Ovary (tissue), 9 donors: ENCODE data around the gene SAMM50. TPM values are rescaled to one million over a fixed set of nuclear protein-coding genes. Genes with fewer than 3 reads are reported as not detected.

Source experiments
- DNase-seq, 5 donors: peaks; one replicate each; pipeline ENCODE4 v3.0.0-alpha.2; 2019 to 2020
- H3K27ac ChIP-seq, 2 donors: fragments of 200-600 bp; one replicate each; pipeline versions ENCODE4 v1.5.1 to v1.8.0; 2019 to 2022
- H3K27me3 ChIP-seq: fragments of 200-600 bp; one replicate; pipeline ENCODE4 v1.8.0; 2022
- H3K36me3 ChIP-seq: fragments of 200-600 bp; sonication (generic); one replicate; pipeline ENCODE4 v1.5.1; 2019
- H3K4me1 ChIP-seq: one replicate; pipeline ENCODE4 v1.8.1; 2013; ENCODE audit warnings: mild to moderate bottlenecking, moderate library complexity; ENCODE audit not compliant: insufficient read depth
- H3K4me3 ChIP-seq: fragments of 200-600 bp; sonication (generic); one replicate; pipeline ENCODE4 v1.5.1; 2017
- H3K9me3 ChIP-seq, 2 donors: fragments of 200-600 bp in 1 of 2; sonication (generic) in 1 of 2; one replicate each; pipeline versions ENCODE4 v1.5.1 to v1.8.1; 2013 to 2019; ENCODE audit warnings: mild to moderate bottlenecking in 1 of 2, moderate library complexity in 1 of 2
- CTCF ChIP-seq, 3 donors: fragments of 450-650 bp in 2 of 3; fragments of 200-600 bp in 1 of 3; IDR thresholded peaks; one replicate each; pipeline versions ENCODE4 v1.5.1 to v1.8.0; 2016 to 2022; ENCODE audit warnings: antibody characterized with exemption in 3 of 3, mild to moderate bottlenecking in 1 of 3
- EP300 ChIP-seq: sonication (generic); formaldehyde crosslinking; IDR thresholded peaks from one replicate; pipeline ENCODE4 v1.6.1; 2017; ENCODE audit warnings: antibody characterized with exemption
- POLR2A ChIP-seq: fragments of 450-650 bp; IDR thresholded peaks from one replicate; pipeline ENCODE4 v1.6.1; 2017; ENCODE audit warnings: antibody characterized with exemption, mild to moderate bottlenecking, moderate library complexity
- WGBS, 3 donors: extraction: QIAGEN DNeasy Blood & Tissue Kit in 1 of 3; methylation state at CpG; one replicate each; pipeline versions ENCODE4 v1.1.5 to v1.1.7; 2013 to 2017; 5-methylcytosine and 5-hydroxymethylcytosine counted together
- intact Hi-C, 4 donors: fragments of 100-400 bp; cut with DNase I; formaldehyde crosslinking; loops; one replicate each; pipeline versions ENCODE4 v1.11.0 to v1.15.1; 2022 to 2023
- polyA plus RNA-seq, 2 donors: library from polyadenylated mRNA; stranded (reverse); fragments of 200-250 nt in 1 of 2; fragments of 350-450 nt in 1 of 2; fragmentation: Illumina TruSeq in 1 of 2; extraction: RNeasy Lipid Tissue Mini Kit (QIAGEN cat#74804) in 1 of 2; gene quantifications; one replicate each; pipeline ENCODE4 v1.2.3, GENCODE V29; 2013 to 2014
- total RNA-seq, 7 donors: library from RNA; depleted of rRNA in 2 of 7; stranded (reverse); fragments of >200 nt in 2 of 7; fragmentation: NEBNext Ultra II Directional in 3 of 7; extraction: Animal tissue kit (Norgen Biotek cat#: 25700) in 3 of 7; gene quantifications; one replicate each; pipeline versions ENCODE4 v1.1.0 to v1.2.4, GENCODE V29; 2016 to 2023
- donor health status: DM: no; HTN: no; CAD: no; lungs with moderate emphysema.
- donor health status: DM: no; HTN: no; CAD: no.
- donor health status: Bipolar disorder and iron deficiency.
- donor health status: DM: yes; HTN: yes; CAD: no.
- donor health status: DM: no; HTN: no; CAD: no.
- donor health status: DM: yes; HTN: yes; CAD: no.

Gene SAMM50
- total and polyA plus RNA-seq, 9 donors: 18.0 to 60.2 (median 42.4) TPM

GRCh38 chr22:43994416-43994815 is 39.2 kb downstream of the SAMM50 start:
- H3K9me3 ChIP-seq: no peaks in the 10 kb centered on the region
- no peaks in the 10 kb centered on the region for H3K36me3 ChIP-seq
- WGBS, 3 donors: 86 to 91% (median 87%) methylated on average over 9 of the region's 9 CpGs
- no peak overlapping the region for H3K27ac ChIP-seq
- no peaks in the 10 kb centered on the region for H3K27me3 ChIP-seq
- intact Hi-C loops: loop anchor here (2.0 to 5.0 kb wide), 3 partner anchors 88 to 633 kb away; no protein-coding TSS in a partner anchor
- no peak for DNase-seq
- H3K4me1 ChIP-seq: peaks cover 5% of the 10 kb centered on the region
- TF ChIP-seq EP300 (no peak), CTCF (IDR thresholded peaks at IDR 0.05) (no peak), POLR2A (no peak)
- no peak overlapping the region for H3K4me3 ChIP-seq

- no peaks in the 10 kb centered on the region for H3K27me3 ChIP-seq
- no peaks in the 10 kb centered on the region for H3K9me3 ChIP-seq
- WGBS, 3 donors: 93 to 96% (median 95%) methylated on average over 15 of the region's 15 CpGs
- DNase-seq: no peak
- intact Hi-C loops: loop anchor here in 3 of 4 donors (2.0 to 5.0 kb wide), 3 partner anchors 82 to 632 kb away; no protein-coding TSS in a partner anchor
- no peak overlapping the region for H3K4me3 ChIP-seq
- no peak for TF ChIP-seq CTCF (IDR thresholded peaks at IDR 0.05)
- no peak for TF ChIP-seq POLR2A
- TF ChIP-seq EP300: no peak
- H3K4me1 ChIP-seq: peaks cover 5% of the 10 kb centered on the region
- no peaks in the 10 kb centered on the region for H3K36me3 ChIP-seq
- no peak overlapping the region for H3K27ac ChIP-seq
Observed at GRCh38 chr22:43995057-43995685, 39.9 kb downstream of the SAMM50 start.

- H3K36me3 ChIP-seq: no peaks in the 10 kb centered on the region
- no peaks in the 10 kb centered on the region for H3K27me3 ChIP-seq
- peaks cover 5% of the 10 kb centered on the region for H3K4me1 ChIP-seq
- TF ChIP-seq EP300: no peak
- no peaks in the 10 kb centered on the region for H3K9me3 ChIP-seq
- H3K4me3 ChIP-seq: no peak overlapping the region
- no peak overlapping the region for H3K27ac ChIP-seq
- no peak for DNase-seq
- WGBS, 3 donors: 82 to 89% (median 87%) methylated on average over 10 of the region's 10 CpGs
- intact Hi-C loops: loop anchor here in 3 of 4 donors (2.0 to 5.0 kb wide), 3 partner anchors 82 to 631 kb away; no protein-coding TSS in a partner anchor
Observed at GRCh38 chr22:43995798-43996169, 40.5 kb downstream of the SAMM50 start.

- no peaks in the 10 kb centered on the region for H3K9me3 ChIP-seq
- no peak overlapping the region for H3K27ac ChIP-seq
- intact Hi-C loops: loop anchor here in 1 of 4 donors (5.0 kb wide), 1 partner anchor 81 kb away; no protein-coding TSS in a partner anchor
- no peaks in the 10 kb centered on the region for H3K27me3 ChIP-seq
- WGBS, 3 donors: 90 to 94% (median 91%) methylated on average over 45 of the region's 45 CpGs
- H3K36me3 ChIP-seq: no peaks in the 10 kb centered on the region
- H3K4me1 ChIP-seq: peaks cover 5% of the 10 kb centered on the region
- H3K4me3 ChIP-seq: no peak overlapping the region
- no peak for DNase-seq
- TF ChIP-seq POLR2A (no peak), CTCF (IDR thresholded peaks at IDR 0.05) (no peak), EP300 (no peak)
Observed at GRCh38 chr22:43996170-43996980, 41.1 kb downstream of the SAMM50 start.

GRCh38 chr22:43996981-43997265 is 41.7 kb downstream of the SAMM50 start:
- Histone ChIP-seq H3K36me3 (no peaks in the 10 kb centered on the region), H3K27me3 (no peaks in the 10 kb centered on the region), H3K4me3 (no peak overlapping the region), H3K4me1 (peaks cover 10% of the 10 kb centered on the region), H3K27ac (no peak overlapping the region), H3K9me3 (no peaks in the 10 kb centered on the region)
- intact Hi-C loops: loop anchor here in 1 of 4 donors (5.0 kb wide), 1 partner anchor 80 kb away; no protein-coding TSS in a partner anchor
- TF ChIP-seq POLR2A (no peak), EP300 (no peak), CTCF (IDR thresholded peaks at IDR 0.05) (no peak)
- 84 to 89% (median 85%) methylated on average over 8 of the region's 8 CpGs for WGBS, 3 donors
- DNase-seq: no peak
